ENCODE measurements around the gene UBE2L3. TPM values are rescaled to one million over a fixed set of nuclear protein-coding genes. Genes with fewer than 3 reads are reported as not detected.

Gene UBE2L3
- total and polyA plus RNA-seq, 4 donors, result 37.2 to 63.0 (median 44.0) TPM

DNA sequence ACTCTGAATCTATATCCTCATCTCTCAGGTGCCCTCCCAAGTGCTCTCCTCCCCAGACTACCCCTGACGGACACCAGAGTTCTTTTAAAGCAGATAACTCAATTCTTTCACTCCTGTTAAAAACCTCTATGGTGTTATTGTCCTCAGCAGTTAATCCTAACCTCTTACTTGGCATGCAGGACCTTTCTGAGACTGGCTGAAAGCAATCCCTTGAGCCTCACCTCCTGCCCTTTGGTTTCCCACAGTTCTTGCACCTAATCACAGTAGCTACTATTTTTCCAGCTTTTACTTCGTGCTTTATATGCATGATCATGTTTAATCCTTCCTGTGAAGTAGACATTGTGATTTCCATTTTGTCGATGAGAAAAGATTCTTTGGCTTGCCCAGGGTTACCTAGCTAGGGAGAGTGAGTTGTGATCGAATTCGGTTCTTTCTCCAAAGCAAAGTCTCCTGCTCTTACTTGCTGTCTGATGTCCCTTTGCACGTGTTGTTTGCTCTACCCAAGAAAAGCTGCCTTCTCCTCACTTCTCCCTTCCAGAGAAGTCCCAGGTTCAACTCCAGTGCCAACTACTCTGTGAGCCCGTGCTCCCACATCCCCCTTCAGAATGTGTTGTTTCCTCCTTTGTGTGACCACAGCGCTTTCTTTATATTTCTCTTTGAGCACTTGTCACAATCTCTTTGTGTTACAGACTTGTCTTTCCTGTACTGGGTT is 2.1 kb downstream of the UBE2L3 start:
- peaks cover 12 to 27% (median 26%) of the 10 kb centered on the region in 5 donors for H3K4me1 ChIP-seq (ENCODE audit: control insufficient read depth in 5 of 5, insufficient read depth in 5 of 5, low read length in 5 of 5)
- TF ChIP-seq, protein P1, sequence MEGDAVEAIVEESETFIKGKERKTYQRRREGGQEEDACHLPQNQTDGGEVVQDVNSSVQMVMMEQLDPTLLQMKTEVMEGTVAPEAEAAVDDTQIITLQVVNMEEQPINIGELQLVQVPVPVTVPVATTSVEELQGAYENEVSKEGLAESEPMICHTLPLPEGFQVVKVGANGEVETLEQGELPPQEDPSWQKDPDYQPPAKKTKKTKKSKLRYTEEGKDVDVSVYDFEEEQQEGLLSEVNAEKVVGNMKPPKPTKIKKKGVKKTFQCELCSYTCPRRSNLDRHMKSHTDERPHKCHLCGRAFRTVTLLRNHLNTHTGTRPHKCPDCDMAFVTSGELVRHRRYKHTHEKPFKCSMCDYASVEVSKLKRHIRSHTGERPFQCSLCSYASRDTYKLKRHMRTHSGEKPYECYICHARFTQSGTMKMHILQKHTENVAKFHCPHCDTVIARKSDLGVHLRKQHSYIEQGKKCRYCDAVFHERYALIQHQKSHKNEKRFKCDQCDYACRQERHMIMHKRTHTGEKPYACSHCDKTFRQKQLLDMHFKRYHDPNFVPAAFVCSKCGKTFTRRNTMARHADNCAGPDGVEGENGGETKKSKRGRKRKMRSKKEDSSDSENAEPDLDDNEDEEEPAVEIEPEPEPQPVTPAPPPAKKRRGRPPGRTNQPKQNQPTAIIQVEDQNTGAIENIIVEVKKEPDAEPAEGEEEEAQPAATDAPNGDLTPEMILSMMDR (IDR thresholded peaks at IDR 0.05; ENCODE audit: control extremely low read depth, extremely low read depth), result no peak
- no peak overlapping the region for H3K27ac ChIP-seq (ENCODE audit: low read depth in 1 of 2, low read length in 1 of 2)
- 44 to 51% methylated on average over 8 of the region's 8 CpGs for WGBS, 2 donors
- H3K9ac ChIP-seq (ENCODE audit: insufficient read depth in 1 of 2, low read length in 2 of 2), result peak overlapping the region in 1 of 2 donors; percentile 11
- H3K9me3 ChIP-seq (ENCODE audit: control insufficient read depth in 4 of 4, insufficient read depth in 3 of 4, low read length in 3 of 4), result no peaks in the 10 kb centered on the region
- no peak for DNase-seq
- H3K4me3 ChIP-seq, result no peak overlapping the region
- no peaks in the 10 kb centered on the region for H3K36me3 ChIP-seq (ENCODE audit: control insufficient read depth in 4 of 4, insufficient read depth in 4 of 4, low read length in 4 of 4)
- H3K27me3 ChIP-seq (ENCODE audit: control insufficient read depth in 3 of 3, insufficient read depth in 3 of 3, low read length in 2 of 3), result no peaks in the 10 kb centered on the region
- no peak for ATAC-seq (ENCODE audit: insufficient read depth, low FRiP score)

DNA sequence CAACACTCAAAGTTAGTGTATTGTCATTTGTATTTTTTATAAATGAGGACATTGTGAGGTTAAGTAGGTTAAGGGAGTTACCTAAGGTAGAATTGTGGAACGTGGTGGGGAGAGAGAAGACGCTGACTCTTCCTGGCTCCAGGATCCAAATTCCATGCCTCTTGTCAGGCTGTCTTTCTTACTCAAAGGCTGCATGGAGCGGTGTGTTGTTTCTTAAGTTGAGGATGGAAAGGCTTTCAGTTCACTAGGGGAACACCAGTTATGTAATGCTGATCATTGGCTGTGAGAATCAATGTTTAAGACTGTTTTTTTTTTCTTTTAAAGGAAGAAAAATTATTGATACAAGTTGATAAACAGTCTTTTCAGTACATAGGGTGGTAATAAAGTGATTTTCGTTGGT is 2.9 kb downstream of the UBE2L3 start:
- Histone ChIP-seq H3K4me3 (no peak overlapping the region), H3K4me1 (ENCODE audit: control insufficient read depth in 5 of 5, insufficient read depth in 5 of 5, low read length in 5 of 5) (peaks cover 12 to 27% (median 26%) of the 10 kb centered on the region in 5 donors), H3K27me3 (ENCODE audit: control insufficient read depth in 3 of 3, insufficient read depth in 3 of 3, low read length in 2 of 3) (no peaks in the 10 kb centered on the region), H3K9me3 (ENCODE audit: control insufficient read depth in 4 of 4, insufficient read depth in 3 of 4, low read length in 3 of 4) (no peaks in the 10 kb centered on the region), H3K27ac (ENCODE audit: low read depth in 1 of 2, low read length in 1 of 2) (no peak overlapping the region), H3K36me3 (ENCODE audit: control insufficient read depth in 4 of 4, insufficient read depth in 4 of 4, low read length in 4 of 4) (no peaks in the 10 kb centered on the region), H3K9ac (ENCODE audit: insufficient read depth in 1 of 2, low read length in 2 of 2) (peak overlapping the region in 1 of 2 donors; percentile 29)
- ATAC-seq (ENCODE audit: insufficient read depth, low FRiP score) (no peak), DNase-seq (no peak)
- WGBS, 2 donors, result 35 to 53% methylated on average over 4 of the region's 4 CpGs
- TF ChIP-seq, protein P1 (IDR thresholded peaks at IDR 0.05; ENCODE audit: control extremely low read depth, extremely low read depth), result no peak

DNA sequence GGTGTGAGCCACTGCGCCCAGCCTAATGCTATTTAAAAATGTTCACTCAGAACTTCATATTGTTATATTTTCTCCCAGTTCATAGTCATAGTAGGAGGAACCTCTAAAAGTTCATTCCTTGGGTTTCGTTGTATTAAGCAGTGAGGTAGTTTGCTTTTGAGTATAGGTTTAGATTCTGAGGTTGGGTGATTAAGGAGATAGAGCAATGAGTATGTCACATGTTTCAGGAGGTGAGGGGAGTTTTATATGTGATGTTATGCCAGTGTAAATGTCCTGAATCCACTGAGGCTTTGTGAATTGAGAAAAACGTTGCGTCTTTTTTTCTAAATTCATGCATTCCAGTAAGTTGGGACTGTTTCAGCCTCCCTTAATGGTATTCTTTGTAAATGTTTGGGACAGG is 4.2 kb downstream of the UBE2L3 start:
- Histone ChIP-seq H3K27me3 (ENCODE audit: control insufficient read depth in 3 of 3, insufficient read depth in 3 of 3, low read length in 2 of 3) (no peaks in the 10 kb centered on the region), H3K9me3 (ENCODE audit: control insufficient read depth in 4 of 4, insufficient read depth in 3 of 4, low read length in 3 of 4) (no peaks in the 10 kb centered on the region), H3K4me1 (ENCODE audit: control insufficient read depth in 5 of 5, insufficient read depth in 5 of 5, low read length in 5 of 5) (peaks cover 12 to 27% (median 26%) of the 10 kb centered on the region in 5 donors), H3K9ac (ENCODE audit: insufficient read depth in 1 of 2, low read length in 2 of 2) (no peak overlapping the region), H3K4me3 (no peak overlapping the region), H3K27ac (ENCODE audit: low read depth in 1 of 2, low read length in 1 of 2) (no peak overlapping the region), H3K36me3 (ENCODE audit: control insufficient read depth in 4 of 4, insufficient read depth in 4 of 4, low read length in 4 of 4) (no peaks in the 10 kb centered on the region)
- DNase-seq, result no peak
- 90 to 93% methylated on average over 4 of the region's 4 CpGs for WGBS, 2 donors
- TF ChIP-seq, protein P1 (IDR thresholded peaks at IDR 0.05; ENCODE audit: control extremely low read depth, extremely low read depth), result no peak
- ATAC-seq (ENCODE audit: insufficient read depth, low FRiP score), result no peak

Data from lung (tissue), 12 donors.